Fibroblast of lung (primary cell): Measurements from ENCODE around the gene MARVELD1.

Experiments
- CTCF ChIP-seq, 2 donors: IDR thresholded peaks in 1 of 2; conservative IDR thresholded peaks in 1 of 2; 1 replicate in 1 of 2; 2 replicates in 1 of 2; pipeline ENCODE4 v1.5.1; 2011 to 2012; ENCODE audit warnings: low read length in 2 of 2, control low read depth in 1 of 2, inconsistent platforms in 1 of 2, low read depth in 1 of 2, mild to moderate bottlenecking in 1 of 2
- EZH2 ChIP-seq: IDR thresholded peaks from 2 replicates; pipeline ENCODE4 v1.5.1; 2012; ENCODE audit warnings: low read length, control low read depth, mild to moderate bottlenecking; ENCODE audit errors: missing control alignments

- TF ChIP-seq CTCF (conservative IDR thresholded peaks at IDR 0.05 in 1 of 2, IDR thresholded peaks at IDR 0.05 in 1 of 2; ENCODE audit: low read depth in 1 of 2, low read length in 2 of 2), result no peak
- no peak for TF ChIP-seq EZH2
Measured at GRCh38 chr10:97689559-97690020, 23.9 kb upstream of the MARVELD1 start.
